HepG2 (cell line): ENCODE data around the gene RIPK1. TPM values are rescaled to one million over a fixed set of nuclear protein-coding genes. Genes with fewer than 3 reads are reported as not detected.

Experiments used
- ARNT ChIP-seq: fragments of 450-650 bp; IDR thresholded peaks from 2 replicates; pipeline ENCODE4 v1.6.1; 2017
- CREBL2 ChIP-seq: sonication (generic); formaldehyde crosslinking; IDR thresholded peaks from 2 replicates; pipeline ENCODE4 v1.8.1; 2023; ENCODE audit warnings: missing genetic modification reagents, mild to moderate bottlenecking, borderline replicate concordance
- KAT8 ChIP-seq: IDR thresholded peaks from 2 replicates; pipeline ENCODE4 v1.6.1; 2016; ENCODE audit warnings: missing genetic modification reagents, missing compliant biosample characterization
- KDM3A ChIP-seq: IDR thresholded peaks from 2 replicates; pipeline ENCODE4 v1.6.1; 2018; ENCODE audit warnings: low read depth, missing compliant biosample characterization
- MXD3 ChIP-seq: IDR thresholded peaks from 2 replicates; pipeline ENCODE4 v1.6.1; 2016; ENCODE audit warnings: mild to moderate bottlenecking, missing biosample characterization, missing genetic modification reagents
- NR3C1 ChIP-seq: sonication (generic); formaldehyde crosslinking; IDR thresholded peaks from 2 replicates; pipeline ENCODE4 v1.4.0; 2020; ENCODE audit warnings: missing genetic modification reagents
- PRMT3 ChIP-seq: sonication (generic); formaldehyde crosslinking; IDR thresholded peaks from 2 replicates; pipeline ENCODE4 v1.8.1; 2022; ENCODE audit warnings: low read depth, mild to moderate bottlenecking, moderate library complexity, missing genetic modification reagents, borderline replicate concordance
- RBAK ChIP-seq: sonication (generic); formaldehyde crosslinking; IDR thresholded peaks from 2 replicates; pipeline ENCODE4 v1.5.1; 2020; ENCODE audit warnings: mild to moderate bottlenecking, missing genetic modification reagents
- RELA ChIP-seq: sonication (generic); formaldehyde crosslinking; IDR thresholded peaks from 2 replicates; pipeline ENCODE4 v1.4.0; 2020; ENCODE audit warnings: missing genetic modification reagents
- SMC3 ChIP-seq: IDR thresholded peaks from 2 replicates; pipeline ENCODE4 v1.6.1; 2011; ENCODE audit warnings: low read length, improper control_type of control experiment
- SNAPC5 ChIP-seq: sonication (generic); formaldehyde crosslinking; IDR thresholded peaks from 2 replicates; pipeline ENCODE4 v1.8.1; 2023; ENCODE audit warnings: mild to moderate bottlenecking, missing genetic modification reagents, borderline replicate concordance
- TBX2 ChIP-seq: sonication (generic); formaldehyde crosslinking; IDR thresholded peaks from 2 replicates; pipeline ENCODE4 v1.5.0; 2020; ENCODE audit warnings: missing genetic modification reagents, mild to moderate bottlenecking, borderline replicate concordance
- TGIF2 ChIP-seq: IDR thresholded peaks from 2 replicates; pipeline ENCODE4 v1.6.1; 2016; ENCODE audit warnings: control low read depth, missing compliant biosample characterization
- THAP9 ChIP-seq: sonication (generic); formaldehyde crosslinking; IDR thresholded peaks from 2 replicates; pipeline ENCODE4; 2020; ENCODE audit warnings: missing genetic modification reagents, mild to moderate bottlenecking, borderline replicate concordance
- THRA ChIP-seq: sonication (generic); formaldehyde crosslinking; IDR thresholded peaks from 2 replicates; pipeline ENCODE4 v1.4.0; 2020; ENCODE audit warnings: missing genetic modification reagents, borderline replicate concordance
- UBTF ChIP-seq: sonication (generic); formaldehyde crosslinking; IDR thresholded peaks from 2 replicates; pipeline ENCODE4 v1.4.0; 2020; ENCODE audit warnings: mild to moderate bottlenecking, missing genetic modification reagents
- ZFP41 ChIP-seq: sonication (generic); formaldehyde crosslinking; IDR thresholded peaks from 2 replicates; pipeline ENCODE4 v1.4.0; 2020; ENCODE audit warnings: mild to moderate bottlenecking, missing genetic modification reagents, borderline replicate concordance
- ZKSCAN1 ChIP-seq: fragments of 150-350 bp; IDR thresholded peaks from 2 replicates; pipeline ENCODE4 v1.6.1; 2014; ENCODE audit warnings: low read length
- ZMYM4 ChIP-seq: sonication (generic); formaldehyde crosslinking; IDR thresholded peaks from 2 replicates; pipeline ENCODE4 v1.8.1; 2023; ENCODE audit warnings: mild to moderate bottlenecking, missing genetic modification reagents
- ZNF563 ChIP-seq: sonication (generic); formaldehyde crosslinking; IDR thresholded peaks from 2 replicates; pipeline ENCODE4 v1.8.0; 2022; ENCODE audit warnings: mild to moderate bottlenecking, moderate library complexity, missing genetic modification reagents
- ZNF569 ChIP-seq: sonication (generic); formaldehyde crosslinking; IDR thresholded peaks from 2 replicates; pipeline ENCODE4 v1.5.0; 2020; ENCODE audit warnings: mild to moderate bottlenecking, missing genetic modification reagents, moderate library complexity, borderline replicate concordance
- ZNF768 ChIP-seq: sonication (generic); formaldehyde crosslinking; IDR thresholded peaks from 2 replicates; pipeline ENCODE4 v1.4.0; 2020; ENCODE audit warnings: missing genetic modification reagents
- polyA plus RNA-seq, 8 experiments: library from polyadenylated mRNA; depleted of rRNA in 3 of 8; stranded (reverse) in 7 of 8; unstranded in 1 of 8; fragments of >200 nt; fragmentation: Illumina TruSeq in 4 of 8; extraction: Trizol in 4 of 8; gene quantifications; 2 replicates each; pipeline versions ENCODE4 v1.2.1 to v1.2.3, GENCODE V29; 2011 to 2016; ENCODE audit warnings: low read depth in 4 of 8, missing spikeins in 1 of 8, mixed read lengths in 1 of 8; ENCODE audit not compliant: insufficient read depth in 1 of 8
- total RNA-seq, 5 experiments: library from RNA; depleted of rRNA; stranded (reverse); fragments of >200 nt; fragmentation: Illumina TruSeq; extraction: Trizol; gene quantifications; 2 replicates each; pipeline ENCODE4 v1.2.3, GENCODE V29; 2016; ENCODE audit warnings: low read depth in 1 of 5

RIPK1 gene
- total and polyA plus RNA-seq, 2 of the 13 experiments (the other 11 are each of a cell fraction or from before 2014, with no cell fraction given), result 9.0 to 10.3 TPM

- TF ChIP-seq CREBL2 (CRISPR knock-in tag) (peak; percentile 74; the same call in 1 of the 2 replicates), TBX2 (CRISPR knock-in tag) (peak; percentile 78), TGIF2 (no peak), THAP9 (CRISPR knock-in tag) (peak; percentile 19; the same call in 1 of the 2 replicates), RELA (CRISPR knock-in tag) (no peak), KAT8 (CRISPR knock-in tag) (peak; percentile 80), ZNF768 (CRISPR knock-in tag) (peak; percentile 70; the same call in 1 of the 2 replicates), THRA (CRISPR knock-in tag) (peak; percentile 68; the same call in 1 of the 2 replicates), RBAK (CRISPR knock-in tag) (no peak), ZKSCAN1 (peak; percentile 32; the same call in 1 of the 2 replicates), UBTF (CRISPR knock-in tag) (peak; percentile 95), ZNF569 (CRISPR knock-in tag) (peak; percentile 64; the same call in 1 of the 2 replicates), ZFP41 (CRISPR knock-in tag) (peak; percentile 81; the same call in 1 of the 2 replicates), SNAPC5 (CRISPR knock-in tag) (no peak), ARNT (no peak), NR3C1 (CRISPR knock-in tag) (no peak), ZNF563 (peak; percentile 92), ZMYM4 (peak; percentile 83), KDM3A (peak; percentile 80), MXD3 (CRISPR knock-in tag) (peak; percentile 59; the same call in 1 of the 2 replicates), PRMT3 (CRISPR knock-in tag) (no peak), SMC3 (no peak)
Observed at GRCh38 chr6:3063733-3064700, 4.3 kb upstream of the RIPK1 start (continued).
